AG09319 (cell line): Measurements from ENCODE around the gene ARHGEF6.

ENCODE experiments used
- DNase-seq: peaks from one replicate; pipeline ENCODE4 v3.0.0-alpha.2; 2010; ENCODE audit warnings: low read depth; ENCODE audit errors: extremely low read depth
- CTCF ChIP-seq: IDR thresholded peaks from 2 replicates; pipeline ENCODE4 v1.5.1; 2011; ENCODE audit warnings: low read depth, mild to moderate bottlenecking, inconsistent platforms, low read length, moderate library complexity

ARHGEF6 gene

GRCh38 chrX:136643243-136643642 is 137.5 kb downstream of the ARHGEF6 start:
- DNase-seq = no peak
- no peak for TF ChIP-seq CTCF

- no peak for TF ChIP-seq CTCF
- no peak for DNase-seq
Observed at GRCh38 chrX:136639506-136640176, 141.1 kb downstream of the ARHGEF6 start.

- TF ChIP-seq CTCF = no peak
- DNase-seq = no peak
Observed at GRCh38 chrX:136636121-136636520, 144.6 kb downstream of the ARHGEF6 start.

GRCh38 chrX:136635235-136635634 is 145.5 kb downstream of the ARHGEF6 start:
- no peak for TF ChIP-seq CTCF
- no peak for DNase-seq

- TF ChIP-seq CTCF = no peak
- no peak for DNase-seq
Observed at GRCh38 chrX:136630881-136631280, 149.9 kb downstream of the ARHGEF6 start.

- no peak for TF ChIP-seq CTCF
- DNase-seq = no peak
Observed at GRCh38 chrX:136629084-136629750, 151.5 kb downstream of the ARHGEF6 start.

- DNase-seq = no peak
- no peak for TF ChIP-seq CTCF
Observed at GRCh38 chrX:136627409-136627808, 153.3 kb downstream of the ARHGEF6 start.
